Calu3 (cell line): ENCODE data around the gene SLC9A1. TPM values are rescaled to one million over a fixed set of nuclear protein-coding genes. Genes with fewer than 3 reads are reported as not detected.
A peak's percentile ranks its signal among the peaks of the same experiment; 100 is the strongest.
"Not testable (repeated sequence)": the region's sequence is repeated elsewhere in the genome, so short reads cannot be mapped to it uniquely, and the experiment has no call there.

Source experiments
- BruUV-seq: library from RNA; stranded (reverse); fragments of 400-500 nt; replicated peaks from 2 replicates; lab custom pipeline; 2021; lab: Mats Ljungman, UMichigan
- CTCF ChIA-PET: fragments of 300-600 bp; sonication (Branson Sonifier 250); formaldehyde crosslinking; loops from one replicate; lab custom pipeline; 2022; ENCODE audit warnings: antibody characterized with exemption; lab: Charles Lee
- DNase-seq: peaks from one replicate; pipeline ENCODE4 v3.0.0; 2022
- H3K27ac Mint-ChIP-seq: one replicate; pipeline ENCODE4 v1.8.0; 2022; ENCODE audit warnings: mixed read lengths; ENCODE audit not compliant: unreplicated experiment
- H3K27me3 Mint-ChIP-seq: one replicate; pipeline ENCODE4 v1.8.0; 2022; ENCODE audit warnings: mixed read lengths; ENCODE audit not compliant: unreplicated experiment
- H3K36me3 Mint-ChIP-seq: one replicate; pipeline ENCODE4 v1.8.0; 2022; ENCODE audit warnings: mild to moderate bottlenecking, moderate library complexity, mixed read lengths; ENCODE audit not compliant: insufficient read depth, unreplicated experiment
- H3K4me1 Mint-ChIP-seq: one replicate; pipeline ENCODE4 v1.8.0; 2022; ENCODE audit warnings: mild to moderate bottlenecking, low read depth, mixed read lengths; ENCODE audit not compliant: unreplicated experiment
- H3K4me3 Mint-ChIP-seq: one replicate; pipeline ENCODE4 v1.8.0; 2022; ENCODE audit warnings: mild to moderate bottlenecking, low read depth, moderate library complexity, mixed read lengths; ENCODE audit not compliant: unreplicated experiment
- H3K9me3 Mint-ChIP-seq: one replicate; pipeline ENCODE4 v1.8.0; 2022; ENCODE audit warnings: low read depth, mixed read lengths; ENCODE audit not compliant: unreplicated experiment
- CTCF ChIP-seq: fragments of 200-600 bp; IDR thresholded peaks from one replicate; pipeline ENCODE4 v1.8.0; 2022; ENCODE audit warnings: antibody characterized with exemption; ENCODE audit not compliant: unreplicated experiment
- intact Hi-C: fragments of 100-400 bp; cut with micrococcal nuclease; formaldehyde crosslinking; loops from one replicate; pipeline ENCODE4 v1.10.0; 2022; ENCODE audit not compliant: unreplicated experiment
- total RNA-seq: library from RNA; stranded (reverse); gene quantifications from 2 replicates; pipeline ENCODE4 v1.2.3, GENCODE V29; 2022

Gene SLC9A1
- total RNA-seq, 1 experiment from 2014 or later = 17.4 TPM

DNA sequence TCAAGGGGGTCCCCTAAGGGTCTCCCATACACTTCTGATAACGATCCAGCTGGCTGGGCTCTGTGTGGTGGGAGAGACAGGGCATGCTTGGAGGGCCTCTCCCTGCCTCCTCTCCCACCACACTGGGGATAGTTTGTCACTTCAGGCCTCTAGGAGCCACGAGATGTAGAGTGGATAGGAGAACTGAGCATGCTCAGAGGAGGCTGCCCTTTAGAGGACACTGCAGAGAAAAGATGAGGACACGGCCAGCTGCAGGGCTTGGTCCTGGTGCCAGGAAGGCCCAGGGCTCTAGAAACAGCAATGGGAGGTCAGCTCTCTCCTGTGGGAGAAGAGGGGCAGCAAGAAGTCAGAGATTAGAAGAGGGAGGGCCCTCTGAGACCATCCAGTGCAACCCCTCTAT is 25.7 kb downstream of the SLC9A1 start:
- no peak overlapping the region for H3K27ac Mint-ChIP-seq
- no peaks in the 10 kb centered on the region for H3K4me1 Mint-ChIP-seq
- CTCF ChIA-PET = no interaction called here
- H3K27me3 Mint-ChIP-seq = no peaks in the 10 kb centered on the region
- no peaks in the 10 kb centered on the region for H3K36me3 Mint-ChIP-seq
- no peak for TF ChIP-seq CTCF
- H3K4me3 Mint-ChIP-seq = no peak overlapping the region
- BruUV-seq = no TSS peak
- DNase-seq = no peak
- H3K9me3 Mint-ChIP-seq = no peaks in the 10 kb centered on the region
- intact Hi-C loops = no loop called here

GRCh38 chr1:27127419-27127818 is 27.5 kb downstream of the SLC9A1 start:
- H3K27ac Mint-ChIP-seq = no peak overlapping the region
- CTCF ChIA-PET = no interaction called here
- TF ChIP-seq CTCF = no peak
- no peaks in the 10 kb centered on the region for H3K9me3 Mint-ChIP-seq
- intact Hi-C loops = no loop called here
- no peak for DNase-seq
- peaks cover 8% of the 10 kb centered on the region for H3K4me1 Mint-ChIP-seq
- H3K36me3 Mint-ChIP-seq = no peaks in the 10 kb centered on the region
- H3K27me3 Mint-ChIP-seq = no peaks in the 10 kb centered on the region
- no TSS peak for BruUV-seq
- H3K4me3 Mint-ChIP-seq = no peak overlapping the region

GRCh38 chr1:27126391-27126790 is 28.5 kb downstream of the SLC9A1 start:
- Mint-ChIP-seq H3K4me1 (peaks cover 16% of the 10 kb centered on the region), H3K9me3 (no peaks in the 10 kb centered on the region), H3K36me3 (no peaks in the 10 kb centered on the region), H3K27me3 (no peaks in the 10 kb centered on the region), H3K4me3 (no peak overlapping the region), H3K27ac (peak overlapping the region; percentile 23)
- no TSS peak for BruUV-seq
- TF ChIP-seq CTCF = no peak
- no peak for DNase-seq
- intact Hi-C loops = no loop called here
- CTCF ChIA-PET = no interaction called here

DNA sequence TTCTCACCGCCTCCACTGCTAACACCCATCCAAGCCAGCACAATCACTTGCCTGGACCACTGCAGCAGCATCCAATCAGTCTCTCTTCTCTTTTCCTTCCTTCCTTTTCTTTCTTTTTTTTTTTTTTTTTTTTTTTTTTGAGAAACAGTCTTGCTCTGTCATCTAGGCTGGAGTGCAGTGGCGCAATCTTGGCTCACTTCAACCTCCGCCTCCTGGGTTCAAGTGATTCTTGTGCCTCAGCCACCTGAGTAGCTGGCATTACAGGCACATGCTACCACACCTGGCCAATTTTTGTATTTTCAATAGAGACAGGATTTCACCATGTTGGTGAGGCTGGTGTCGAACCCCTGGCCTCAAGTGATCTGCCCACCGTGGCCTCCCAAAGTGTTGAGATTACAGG is 29.8 kb downstream of the SLC9A1 start:
- DNase-seq, H3K9me3 Mint-ChIP-seq, H3K4me3 Mint-ChIP-seq, H3K27ac Mint-ChIP-seq, H3K36me3 Mint-ChIP-seq, intact Hi-C loops, H3K27me3 Mint-ChIP-seq, BruUV-seq: not testable (repeated sequence)
- CTCF ChIA-PET = interaction anchor here (1.0 kb wide), 1 partner anchor 13 kb away, joined by 3 read pairs; no protein-coding TSS in a partner anchor
- peaks cover 16% of the 10 kb centered on the region for H3K4me1 Mint-ChIP-seq

GRCh38 chr1:27124405-27124804 is 30.5 kb downstream of the SLC9A1 start:
- no peak for TF ChIP-seq CTCF
- BruUV-seq = no TSS peak
- H3K9me3 Mint-ChIP-seq = no peaks in the 10 kb centered on the region
- H3K27ac Mint-ChIP-seq = no peak overlapping the region
- H3K4me3 Mint-ChIP-seq = no peak overlapping the region
- DNase-seq = no peak
- intact Hi-C loops = no loop called here
- H3K27me3 Mint-ChIP-seq = no peaks in the 10 kb centered on the region
- peaks cover 16% of the 10 kb centered on the region for H3K4me1 Mint-ChIP-seq
- CTCF ChIA-PET = no interaction called here
- no peaks in the 10 kb centered on the region for H3K36me3 Mint-ChIP-seq
